DND-41 (cell line): ENCODE results near the gene TNFRSF8.

Experiments
- EZH2 ChIP-seq: IDR thresholded peaks from 3 replicates; pipeline ENCODE4 v1.6.1; 2012; ENCODE audit warnings: borderline replicate concordance, low read depth, mild to moderate bottlenecking, moderate library complexity, low read length, inconsistent platforms; ENCODE audit not compliant: severe bottlenecking
- TF ChIP-seq, protein P1 (sequence below): IDR thresholded peaks from 2 replicates; pipeline ENCODE4 v1.5.1; 2012; ENCODE audit warnings: borderline replicate concordance, low read length, moderate library complexity, mild to moderate bottlenecking; ENCODE audit not compliant: poor library complexity, severe bottlenecking; ENCODE audit errors: extremely low read depth

- TF ChIP-seq, protein P1, sequence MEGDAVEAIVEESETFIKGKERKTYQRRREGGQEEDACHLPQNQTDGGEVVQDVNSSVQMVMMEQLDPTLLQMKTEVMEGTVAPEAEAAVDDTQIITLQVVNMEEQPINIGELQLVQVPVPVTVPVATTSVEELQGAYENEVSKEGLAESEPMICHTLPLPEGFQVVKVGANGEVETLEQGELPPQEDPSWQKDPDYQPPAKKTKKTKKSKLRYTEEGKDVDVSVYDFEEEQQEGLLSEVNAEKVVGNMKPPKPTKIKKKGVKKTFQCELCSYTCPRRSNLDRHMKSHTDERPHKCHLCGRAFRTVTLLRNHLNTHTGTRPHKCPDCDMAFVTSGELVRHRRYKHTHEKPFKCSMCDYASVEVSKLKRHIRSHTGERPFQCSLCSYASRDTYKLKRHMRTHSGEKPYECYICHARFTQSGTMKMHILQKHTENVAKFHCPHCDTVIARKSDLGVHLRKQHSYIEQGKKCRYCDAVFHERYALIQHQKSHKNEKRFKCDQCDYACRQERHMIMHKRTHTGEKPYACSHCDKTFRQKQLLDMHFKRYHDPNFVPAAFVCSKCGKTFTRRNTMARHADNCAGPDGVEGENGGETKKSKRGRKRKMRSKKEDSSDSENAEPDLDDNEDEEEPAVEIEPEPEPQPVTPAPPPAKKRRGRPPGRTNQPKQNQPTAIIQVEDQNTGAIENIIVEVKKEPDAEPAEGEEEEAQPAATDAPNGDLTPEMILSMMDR = no peak
- no peak for TF ChIP-seq EZH2
These were observed 9.2 kb upstream of the TNFRSF8 start for GRCh38 chr1:12053752-12054548.
